Neural progenitor cell (in vitro differentiated cells): Measurements from ENCODE around the gene SESN3.

Source experiments
- CTCF ChIP-seq: fragments of 200-600 bp; sonication (generic); IDR thresholded peaks from 2 replicates; pipeline ENCODE4 v1.5.1; 2017; ENCODE audit warnings: antibody characterized with exemption, mild to moderate bottlenecking
- EZH2phosphoT487 ChIP-seq: fragments of 200-600 bp; sonication (generic); IDR thresholded peaks from 2 replicates; pipeline ENCODE4 v1.6.1; 2017; ENCODE audit warnings: antibody characterized with exemption

- TF ChIP-seq CTCF (no peak), EZH2phosphoT487 (no peak)
Measured at GRCh38 chr11:95276139-95276538, 45.1 kb upstream of the SESN3 start.
